GM19324 (cell line): ENCODE results near the gene CLTCL1.
"Not testable (repeated sequence)": the region's sequence is repeated elsewhere in the genome, so short reads cannot be mapped to it uniquely, and the experiment has no call there.

Experiments used
- ATAC-seq: cut with Tn5 transposase; IDR thresholded peaks from one replicate; pipeline ENCODE4 v1.9.1; 2021; ENCODE audit warnings: mild to moderate bottlenecking, moderate library complexity; ENCODE audit not compliant: unreplicated experiment, low FRiP score

CLTCL1 gene

DNA sequence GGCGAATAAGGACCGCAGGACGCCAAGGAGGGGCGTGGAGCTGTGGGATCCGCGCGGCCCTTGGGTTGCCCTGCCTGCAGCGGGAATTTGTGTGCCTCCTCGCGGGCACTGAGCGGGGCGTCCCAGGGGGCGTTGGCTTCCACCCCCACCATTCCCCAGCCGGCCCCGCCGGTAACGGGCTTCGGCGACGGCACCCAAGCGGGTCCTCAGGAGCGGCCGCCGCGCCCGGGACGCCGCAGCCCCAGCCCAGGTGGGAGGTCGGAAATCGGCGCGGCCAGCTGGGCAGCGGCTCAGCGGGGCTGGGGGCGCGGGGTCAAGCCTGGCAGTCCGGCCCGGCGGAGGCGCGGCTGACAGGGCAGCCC, 320 bp downstream of the CLTCL1 start:
- ATAC-seq, result peak; percentile 33

DNA sequence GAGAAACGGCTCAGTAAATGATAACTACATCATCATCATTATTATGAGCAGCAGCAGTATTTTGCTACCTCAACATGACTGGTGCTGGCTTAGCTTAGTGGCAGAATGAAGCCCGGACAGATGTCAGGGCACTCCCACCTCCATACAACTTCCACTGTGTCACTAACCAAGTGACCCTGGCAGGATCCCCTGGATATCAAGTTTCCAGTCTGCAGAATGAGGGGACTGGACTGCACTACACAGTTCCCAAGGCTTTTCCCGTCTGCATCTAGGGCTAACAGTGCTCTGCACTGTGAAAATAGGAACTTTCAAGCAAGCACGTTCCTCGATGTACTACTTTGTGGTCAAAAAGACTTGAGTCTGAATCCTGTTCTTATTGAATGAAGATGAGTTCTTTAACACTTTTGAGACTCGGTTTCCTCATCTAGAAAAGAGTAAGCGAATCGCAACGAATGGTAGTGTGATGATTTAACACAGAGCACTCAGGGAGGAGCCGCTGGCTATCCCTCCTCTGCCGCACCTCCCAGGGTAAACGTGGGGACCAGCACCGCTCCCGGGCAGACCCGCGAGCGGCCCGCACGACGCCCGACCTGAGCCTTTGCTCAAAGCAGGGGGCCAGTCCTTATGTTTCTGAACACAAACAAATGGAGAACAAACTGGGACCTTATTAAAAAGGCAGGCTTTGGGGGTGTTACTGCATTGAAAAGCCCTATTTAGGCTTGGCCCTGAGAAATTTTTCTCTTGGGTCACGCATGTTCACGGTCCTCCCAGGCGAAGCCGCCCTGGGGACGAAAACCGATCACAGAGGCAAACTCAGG, 910 bp downstream of the CLTCL1 start:
- no peak for ATAC-seq

DNA sequence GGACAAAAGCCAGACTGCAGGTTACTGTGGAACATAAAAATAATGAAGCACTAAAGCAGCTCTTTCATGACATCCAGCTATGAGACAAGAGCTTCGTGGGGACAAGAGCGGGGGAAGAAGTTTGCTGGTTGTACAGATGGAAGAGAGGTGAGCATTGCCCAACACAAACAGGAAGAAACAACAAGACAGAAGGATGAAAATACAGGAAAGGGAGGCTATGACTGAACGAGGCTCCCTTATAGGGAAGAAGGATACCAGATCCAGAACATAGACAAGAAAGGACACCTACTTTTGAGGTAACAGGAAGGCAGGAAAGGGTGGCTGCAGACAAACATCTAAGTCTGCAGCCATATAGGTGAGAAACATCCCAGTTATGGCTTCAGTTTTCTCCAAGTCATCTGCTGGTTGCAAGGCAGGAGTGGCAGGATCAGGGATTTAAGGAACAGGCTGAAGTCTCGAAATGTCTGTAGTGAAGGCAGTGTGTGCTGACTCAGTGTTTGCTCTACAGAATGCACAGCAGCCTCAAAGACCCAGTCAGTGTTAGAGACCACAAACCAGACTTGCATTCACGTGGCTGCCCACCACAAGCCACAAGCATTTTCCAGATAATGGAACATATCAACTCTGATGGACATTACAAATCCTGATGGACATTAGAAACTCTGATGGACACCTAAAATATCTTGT, 1.9 kb downstream of the CLTCL1 start:
- ATAC-seq, result no peak

DNA sequence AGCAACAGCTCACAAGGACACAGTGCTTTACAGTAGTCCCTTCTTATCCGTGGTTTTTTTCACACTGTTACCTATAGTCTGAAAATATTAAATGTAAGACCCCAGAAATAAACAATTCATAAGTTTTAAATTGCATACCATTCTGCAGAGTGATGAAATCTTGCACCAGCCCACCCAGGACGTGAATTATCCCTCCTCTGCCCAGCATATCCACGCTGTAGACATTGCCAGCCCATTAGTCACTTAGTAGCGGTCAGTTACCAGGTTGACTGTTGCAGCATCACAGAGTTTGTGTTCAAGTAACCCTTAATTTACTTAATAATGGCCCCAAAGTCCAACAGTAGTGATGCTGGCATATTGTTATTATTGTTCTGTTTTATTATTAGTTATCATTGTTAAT, 3.6 kb downstream of the CLTCL1 start:
- no peak for ATAC-seq

DNA sequence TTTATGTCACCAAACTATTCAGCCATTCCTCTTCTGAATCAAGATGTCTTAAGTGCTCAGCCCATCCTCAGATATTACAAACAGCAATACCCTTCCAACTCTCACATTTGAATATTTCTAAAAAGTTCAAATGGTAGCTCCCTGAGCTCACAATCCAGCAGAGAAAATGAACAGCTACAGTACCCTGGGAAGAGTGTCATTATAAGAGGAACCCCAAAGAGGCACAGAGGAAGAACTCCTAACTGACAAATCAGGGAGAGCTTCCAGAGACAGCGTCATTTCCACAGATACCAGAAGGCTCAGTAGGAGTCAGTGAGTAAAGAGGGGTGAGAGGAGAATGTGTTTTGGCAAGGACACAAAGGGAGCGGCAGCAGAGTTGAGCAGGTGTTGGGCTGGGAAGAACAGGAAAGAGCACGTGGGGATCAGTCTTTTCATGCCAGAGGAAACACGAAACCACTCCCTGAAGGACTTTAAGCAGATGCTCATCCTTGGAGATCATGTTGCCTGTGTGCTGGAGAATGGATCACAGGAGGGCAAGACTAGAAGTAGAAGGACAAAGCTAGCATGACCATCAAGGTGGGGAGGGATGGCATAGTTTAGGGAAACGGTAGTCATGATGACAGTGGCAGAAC, 4.3 kb downstream of the CLTCL1 start:
- ATAC-seq, result no peak

DNA sequence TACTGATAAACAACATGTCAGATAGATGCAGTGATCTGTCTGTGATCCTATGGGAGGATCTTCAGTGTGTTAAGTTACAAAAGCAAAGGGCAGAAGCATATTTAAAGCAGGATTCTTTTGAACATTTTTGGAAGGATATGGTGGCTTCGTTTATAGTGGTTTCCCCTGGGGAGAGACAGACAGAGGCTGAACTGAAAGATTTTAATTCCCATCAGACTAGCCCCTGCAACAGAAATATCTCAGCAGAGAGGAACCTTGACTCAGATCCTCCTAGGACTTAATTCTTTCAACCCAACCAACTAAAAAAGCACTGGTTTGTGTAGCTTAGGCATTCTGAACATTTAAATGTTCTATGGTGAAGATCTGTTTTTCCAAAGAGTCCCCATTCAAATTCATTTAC, 5.7 kb downstream of the CLTCL1 start:
- no peak for ATAC-seq

DNA sequence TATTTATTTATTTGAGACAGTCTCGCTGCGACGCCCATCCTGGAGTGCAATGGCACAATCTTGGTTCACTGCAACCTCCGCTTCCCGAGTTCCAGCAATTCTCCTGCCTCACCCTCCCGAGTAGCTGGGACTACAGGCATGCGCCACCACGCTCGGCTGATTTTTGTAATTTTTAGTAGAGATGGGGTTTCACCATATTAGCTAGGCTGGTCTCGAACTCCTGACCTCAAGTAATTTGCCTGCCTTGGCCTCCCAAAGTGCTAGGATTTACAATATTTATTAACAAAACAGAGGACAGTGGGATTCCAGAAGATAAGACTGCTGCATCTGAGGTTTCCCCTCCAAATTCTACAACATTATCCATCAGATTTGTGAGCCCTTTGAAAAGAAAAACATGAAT, 12.4 kb downstream of the CLTCL1 start:
- ATAC-seq, result not testable (repeated sequence)

DNA sequence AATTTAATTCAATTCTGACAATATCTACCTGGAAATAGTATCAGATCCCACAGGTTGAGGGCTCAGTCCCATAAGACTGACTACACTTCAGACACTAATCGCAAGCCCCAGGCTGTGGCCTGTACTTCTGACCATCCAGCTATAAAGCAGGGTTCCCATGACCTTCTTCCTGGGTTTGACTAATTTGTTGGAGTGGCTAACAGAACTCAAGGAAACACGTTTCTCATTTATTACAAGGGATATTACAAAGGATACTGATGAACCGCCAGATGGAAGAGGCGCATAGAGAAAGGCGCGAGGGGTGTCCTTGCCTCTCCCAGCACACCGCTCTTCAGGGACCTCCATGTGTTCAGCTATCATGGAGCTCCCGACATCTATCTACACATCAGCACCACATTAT, 13.7 kb downstream of the CLTCL1 start:
- ATAC-seq, result no peak

DNA sequence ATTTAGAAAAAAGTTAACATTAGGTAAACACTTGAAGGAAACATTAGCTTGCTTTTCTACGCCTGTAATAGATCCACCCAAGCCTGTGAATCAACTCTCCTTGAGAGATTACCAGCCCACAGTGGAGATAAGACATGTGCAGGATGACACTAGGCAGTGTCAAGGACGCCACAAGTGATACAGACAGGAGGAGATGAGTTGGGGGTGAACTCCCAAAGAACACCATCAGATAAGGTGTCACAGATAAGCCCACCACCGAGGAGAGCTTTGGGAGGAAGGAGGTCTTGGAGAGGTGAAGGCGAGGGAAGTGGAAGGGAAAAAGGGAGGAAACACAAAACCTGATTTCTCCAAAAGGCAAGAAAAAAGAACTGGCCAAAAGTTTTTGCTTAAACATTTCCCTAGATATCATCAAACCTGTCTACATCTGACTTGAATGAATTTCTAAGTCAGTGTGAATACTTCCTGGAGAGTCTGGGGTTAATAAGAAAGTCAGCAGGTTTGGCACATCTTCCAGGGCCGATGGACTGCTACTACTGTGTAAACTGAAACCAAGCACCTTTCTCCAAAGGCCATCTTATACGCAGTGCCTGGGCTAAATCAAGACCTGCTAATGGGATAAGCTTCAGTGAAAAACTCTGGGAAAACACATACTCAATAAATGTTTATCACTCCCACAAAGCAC, 15.5 kb downstream of the CLTCL1 start:
- no peak for ATAC-seq

DNA sequence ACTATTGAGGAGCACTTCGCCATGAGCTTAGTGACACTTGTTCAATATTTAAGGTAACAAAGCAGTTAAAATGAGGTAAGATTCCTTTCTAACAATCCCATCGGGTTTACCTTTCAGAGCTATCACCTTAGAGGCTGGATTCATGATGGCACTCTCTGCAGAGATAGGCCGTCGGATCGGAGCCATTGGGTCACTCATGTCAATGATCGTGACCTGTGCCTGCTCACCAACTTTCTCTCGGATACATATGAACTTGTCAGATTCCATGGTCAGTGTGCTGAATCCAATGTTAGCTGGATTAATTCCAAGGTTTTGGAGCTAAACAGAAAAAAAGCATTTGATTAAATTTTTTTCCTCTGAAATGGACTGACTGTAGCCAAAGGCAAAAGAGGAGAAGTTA, 16.0 kb downstream of the CLTCL1 start:
- ATAC-seq, result no peak

DNA sequence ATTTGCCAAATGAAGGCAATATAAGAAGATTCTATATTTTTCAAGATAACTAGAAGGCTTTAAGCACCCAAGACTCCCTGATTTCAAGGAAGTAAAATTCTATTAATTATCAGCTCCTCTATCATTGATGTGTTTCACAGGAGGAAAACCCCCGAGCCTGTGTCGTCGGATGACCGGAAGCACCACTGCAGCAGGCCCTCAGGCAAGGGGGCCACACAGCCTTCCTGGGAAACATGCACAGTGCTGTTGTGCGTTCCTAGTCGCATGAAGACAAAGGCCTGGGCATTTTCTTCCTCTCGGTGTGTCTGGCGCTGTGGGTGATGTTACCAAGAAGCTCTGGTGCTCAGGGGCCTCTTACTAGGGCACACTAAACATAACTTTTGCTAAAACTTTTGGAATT, 16.4 kb downstream of the CLTCL1 start:
- ATAC-seq, result no peak

DNA sequence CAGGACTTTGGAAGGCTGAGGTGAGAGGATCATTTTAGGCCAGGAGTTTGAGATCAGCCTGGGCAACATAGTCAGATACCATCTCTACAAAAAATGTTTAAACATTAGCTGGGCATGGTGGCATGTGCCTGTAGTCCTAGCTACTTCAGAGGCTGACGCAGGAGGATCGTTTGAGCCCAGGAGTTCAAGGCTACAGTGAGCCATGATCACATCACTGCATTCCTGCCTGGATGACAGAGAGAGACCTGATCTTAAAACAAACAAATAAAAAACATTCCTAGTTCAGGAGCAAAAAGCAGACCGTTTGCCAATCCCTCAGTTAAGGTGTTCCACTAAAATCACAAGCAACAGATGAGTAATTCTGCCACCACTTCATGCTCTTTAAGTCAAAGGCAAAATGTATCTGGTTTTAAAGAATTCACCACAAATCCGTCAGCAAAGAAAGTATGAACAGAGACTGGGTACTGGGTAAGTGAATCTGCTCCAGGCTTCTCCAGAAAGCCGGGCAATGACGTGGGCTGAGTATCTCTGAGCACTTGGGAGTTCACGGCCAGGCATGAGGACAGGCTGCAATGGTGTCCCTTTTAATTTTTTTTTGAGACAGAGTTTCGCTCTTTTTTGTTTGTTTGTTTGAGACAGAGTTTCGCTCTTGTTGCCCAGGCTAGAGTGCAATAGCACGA, 19.5 kb downstream of the CLTCL1 start:
- no peak for ATAC-seq

DNA sequence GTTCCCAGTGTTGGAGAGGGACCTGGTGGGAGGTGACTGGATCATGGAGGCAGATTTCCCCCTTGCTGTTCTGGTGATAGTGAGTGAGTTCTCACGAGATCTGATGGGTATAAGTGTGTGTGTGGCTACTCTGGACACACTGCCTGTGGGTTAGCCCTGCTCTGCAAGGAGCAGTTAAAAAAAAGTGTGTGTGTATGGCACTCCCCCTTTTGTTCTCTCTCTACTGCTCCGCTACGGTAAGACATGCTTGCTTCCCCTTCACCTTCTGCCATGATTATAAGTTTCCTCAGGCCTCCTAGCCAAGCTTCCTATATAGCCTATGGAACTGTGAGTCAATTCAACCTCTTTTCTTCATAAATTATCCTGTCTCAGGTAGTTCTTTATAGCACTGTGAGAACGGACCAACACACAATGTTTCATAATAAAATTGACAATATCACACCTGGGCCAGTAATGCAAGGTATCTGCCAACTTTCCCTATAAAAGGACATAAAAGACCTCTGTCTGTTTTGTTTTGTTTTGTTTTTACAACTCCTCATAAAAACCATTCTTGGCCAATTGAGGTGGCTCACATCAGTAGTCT, 20.2 kb downstream of the CLTCL1 start:
- no peak for ATAC-seq

DNA sequence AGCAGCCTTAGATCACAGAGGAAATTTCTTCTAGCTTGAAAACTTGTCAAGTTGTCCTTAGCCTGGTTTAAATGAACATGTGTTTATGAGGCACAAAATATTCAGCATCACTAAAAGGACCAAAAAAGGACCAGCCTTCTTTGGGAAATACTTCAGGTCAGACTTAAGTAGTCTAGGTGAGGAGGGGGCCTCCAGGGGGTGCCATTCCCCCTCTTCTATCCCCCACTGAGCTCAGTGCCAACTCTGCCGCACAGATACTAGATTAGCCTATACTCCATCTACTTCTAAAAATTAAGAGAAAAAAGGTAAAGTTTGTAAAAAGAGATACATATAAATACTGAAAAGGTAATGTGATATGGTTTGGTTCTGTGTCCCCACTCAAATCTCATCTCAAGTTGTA, 20.6 kb downstream of the CLTCL1 start:
- ATAC-seq, result no peak

DNA sequence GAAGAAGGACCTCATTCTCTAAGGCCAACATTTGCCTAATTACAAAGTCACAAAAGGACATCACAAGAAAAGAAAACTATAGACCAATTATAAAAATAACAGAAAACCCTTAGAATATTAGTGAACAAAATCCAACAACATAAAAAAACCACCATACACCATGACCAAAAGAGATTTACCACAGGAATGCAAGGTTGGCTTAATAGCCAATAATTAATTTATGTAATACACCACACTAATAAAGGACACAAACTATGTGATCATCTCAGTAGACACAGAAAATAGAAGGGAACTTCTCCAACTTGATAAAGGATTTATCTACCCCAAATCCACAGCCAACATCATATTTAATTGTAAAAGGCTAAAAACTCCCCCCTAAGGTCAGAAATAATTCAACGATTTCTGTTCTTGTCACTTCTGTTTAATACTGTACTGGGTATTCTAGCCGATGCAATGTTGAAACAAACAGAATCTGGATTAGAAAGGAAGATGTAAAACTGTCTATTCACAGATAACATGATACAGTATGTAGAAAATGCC, 24.9 kb downstream of the CLTCL1 start:
- no peak for ATAC-seq

DNA sequence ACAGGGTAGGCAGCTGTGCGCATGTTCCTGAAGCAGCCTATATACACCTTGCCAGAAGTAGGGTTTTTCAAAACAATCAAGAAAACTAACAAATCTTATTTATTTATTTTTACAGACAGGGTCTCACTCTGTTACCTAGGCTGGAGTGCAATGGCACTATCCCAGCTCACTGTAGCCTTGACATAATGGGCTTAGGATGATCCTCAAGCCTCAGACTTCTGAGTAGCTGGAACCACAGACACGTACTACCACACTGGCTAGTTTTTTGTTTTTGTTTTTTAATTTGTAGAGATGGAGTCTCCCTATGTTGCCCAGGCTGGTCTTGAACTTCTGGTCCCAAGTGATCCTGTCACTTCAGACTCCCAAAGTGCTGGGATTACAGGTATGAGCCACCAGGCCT, 25.7 kb downstream of the CLTCL1 start:
- no peak for ATAC-seq

DNA sequence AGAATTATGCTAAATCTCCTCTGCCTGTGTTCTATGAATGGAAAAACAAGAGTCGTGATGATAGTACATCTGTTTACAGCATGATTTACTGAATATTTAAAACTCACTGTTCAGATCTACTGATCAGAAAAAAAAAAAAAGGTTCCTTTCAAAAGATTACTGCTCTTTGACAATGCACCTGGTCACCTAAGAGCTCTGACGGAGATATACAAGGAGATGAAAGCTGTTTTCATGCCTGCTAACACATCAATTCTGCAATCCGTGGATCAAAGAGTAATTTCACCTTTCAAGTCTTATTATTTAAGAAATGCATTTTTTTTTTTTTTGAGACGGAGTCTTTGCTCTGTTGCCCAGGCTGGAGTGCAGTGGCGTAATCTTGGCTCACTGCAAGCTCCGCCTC, 30.7 kb downstream of the CLTCL1 start:
- ATAC-seq, result no peak

DNA sequence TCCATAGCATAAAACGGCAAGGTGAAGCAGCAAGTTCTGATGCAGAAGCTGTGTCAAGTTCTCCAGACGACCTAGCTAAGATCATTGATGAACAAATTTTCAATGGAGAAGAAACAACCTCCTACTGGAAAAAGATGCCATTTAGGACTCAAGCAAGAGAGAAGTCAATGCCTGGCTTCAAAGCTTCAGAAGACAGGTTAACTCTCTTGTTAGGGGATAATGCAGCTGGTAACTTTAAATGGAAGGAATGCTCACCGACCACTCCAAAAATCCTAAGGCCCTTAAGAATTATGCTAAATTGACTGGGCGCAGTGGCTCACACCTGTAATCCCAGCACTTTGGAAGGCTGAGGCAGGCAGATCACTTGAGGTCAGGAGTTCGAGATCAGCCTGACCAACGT, 31.3 kb downstream of the CLTCL1 start:
- no peak for ATAC-seq

DNA sequence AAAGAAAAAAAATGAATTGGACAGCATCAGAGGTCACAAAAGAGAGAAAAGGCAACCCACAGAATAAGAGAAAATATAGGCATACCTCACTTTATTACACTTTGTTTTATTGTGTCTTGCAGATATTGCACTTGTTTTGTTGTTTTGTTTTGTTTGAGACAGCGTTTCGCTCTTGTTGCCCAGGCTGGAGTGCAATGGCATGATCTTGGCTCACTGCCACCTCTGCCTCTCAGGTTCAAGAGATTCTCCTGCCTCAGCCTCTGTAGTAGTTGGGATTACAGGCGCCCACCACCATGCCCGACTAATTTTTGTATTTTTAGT, 32.6 kb downstream of the CLTCL1 start:
- ATAC-seq, result not testable (repeated sequence)

DNA sequence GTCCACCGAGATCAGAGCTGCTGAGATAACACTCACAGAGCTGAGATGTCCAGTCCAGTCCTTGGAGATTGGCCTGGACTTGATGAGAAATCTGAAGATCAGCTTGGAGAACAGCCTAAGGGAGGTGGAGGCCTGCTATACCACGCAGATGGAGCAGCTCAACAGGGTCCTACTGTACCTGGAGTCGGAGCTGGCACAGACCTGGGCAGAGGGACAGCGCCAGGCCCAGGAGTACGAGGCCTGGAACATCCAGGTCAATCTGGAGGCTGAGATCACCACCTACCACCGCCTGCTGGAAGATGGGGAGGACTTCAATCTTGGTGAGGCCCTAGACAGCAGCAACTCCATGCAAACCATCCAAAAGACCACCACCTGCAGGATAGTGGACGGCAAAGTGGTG, 33.1 kb downstream of the CLTCL1 start:
- no peak for ATAC-seq
